IgD-negative memory B cell (primary cell): ENCODE data around the gene ARRB1. TPM values are rescaled to one million over a fixed set of nuclear protein-coding genes. Genes with fewer than 3 reads are reported as not detected.

Source experiments
- H3K27ac Mint-ChIP-seq, 3 donors: one replicate each; pipeline ENCODE4 v1.8.0; 2020 to 2022; ENCODE audit warnings: mild to moderate bottlenecking in 3 of 3, mixed read lengths in 3 of 3, moderate library complexity in 1 of 3
- H3K27me3 Mint-ChIP-seq: one replicate; pipeline ENCODE4 v1.8.0; 2021; ENCODE audit warnings: mixed read lengths
- H3K36me3 Mint-ChIP-seq: one replicate; pipeline ENCODE4 v1.8.0; 2020; ENCODE audit warnings: mild to moderate bottlenecking, mixed read lengths
- H3K4me1 Mint-ChIP-seq, 3 donors: one replicate each; pipeline ENCODE4 v1.8.0; 2020 to 2022; ENCODE audit warnings: mixed read lengths in 3 of 3, mild to moderate bottlenecking in 1 of 3
- H3K4me3 Mint-ChIP-seq, 4 donors: one replicate each; pipeline ENCODE4 v1.8.0; 2020 to 2022; ENCODE audit warnings: mild to moderate bottlenecking in 4 of 4, mixed read lengths in 4 of 4, moderate library complexity in 3 of 4
- H3K9me3 Mint-ChIP-seq, 3 donors: one replicate each; pipeline ENCODE4 v1.8.0; 2020 to 2021; ENCODE audit warnings: mixed read lengths in 3 of 3, mild to moderate bottlenecking in 1 of 3
- polyA plus RNA-seq: library from polyadenylated mRNA; unstranded; fragments of 300-500 nt; fragmentation: Illumina TruSeq; gene quantifications from one replicate; pipeline ENCODE4 v1.2.3, GENCODE V29; 2021

ARRB1 gene
- polyA plus RNA-seq, 1 donor from 2014 or later, result 3.0 TPM

DNA sequence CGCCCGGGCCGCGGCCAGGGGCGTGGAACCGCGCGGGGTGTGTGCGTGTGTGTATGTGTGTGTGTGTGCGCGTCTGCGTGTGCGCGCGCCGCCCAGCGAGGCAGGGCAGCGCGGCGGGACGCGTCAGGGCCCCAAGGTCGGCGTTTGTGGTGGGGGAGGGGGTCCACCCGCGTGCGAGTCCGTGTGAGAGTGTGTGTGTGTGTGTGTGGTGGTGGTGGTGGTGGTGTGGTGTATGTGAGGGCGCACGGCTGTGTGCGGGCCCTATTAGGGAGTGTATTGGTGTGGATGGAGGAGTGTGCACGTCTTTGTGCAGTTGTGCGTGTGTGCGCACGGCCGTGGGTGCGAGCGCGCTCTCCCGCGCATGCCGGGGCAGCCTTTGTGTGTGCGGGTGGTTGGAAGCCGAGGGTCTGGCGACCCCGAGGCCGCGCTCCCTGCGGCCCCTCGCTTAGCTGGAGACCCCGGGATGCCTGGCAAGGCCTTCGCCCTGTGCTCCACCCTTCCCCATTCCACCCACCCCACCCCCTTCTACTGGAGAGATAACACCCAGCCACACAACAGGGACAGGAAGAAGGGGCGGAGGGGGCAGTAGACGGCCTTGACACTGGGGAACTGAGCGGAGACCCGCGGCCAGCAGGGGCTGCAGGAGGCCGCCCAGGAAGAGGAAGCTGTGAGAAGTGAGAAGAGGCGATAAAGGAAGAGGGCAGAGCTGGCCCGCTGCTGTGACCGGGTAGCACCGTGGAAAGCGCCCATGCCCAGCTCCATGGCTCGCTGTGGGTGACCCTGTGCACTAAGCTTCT is 528 bp upstream of the ARRB1 start:
- no peaks in the 10 kb centered on the region for H3K36me3 Mint-ChIP-seq
- H3K4me3 Mint-ChIP-seq, result peak overlapping the region; percentile 84 to 91 (median 87)
- no peaks in the 10 kb centered on the region for H3K9me3 Mint-ChIP-seq
- peak overlapping the region in 2 of 3 donors; percentile 58 to 71 for H3K27ac Mint-ChIP-seq
- H3K27me3 Mint-ChIP-seq, result peaks cover 6% of the 10 kb centered on the region
- H3K4me1 Mint-ChIP-seq, result peaks cover 13 to 19% (median 14%) of the 10 kb centered on the region in 3 donors

DNA sequence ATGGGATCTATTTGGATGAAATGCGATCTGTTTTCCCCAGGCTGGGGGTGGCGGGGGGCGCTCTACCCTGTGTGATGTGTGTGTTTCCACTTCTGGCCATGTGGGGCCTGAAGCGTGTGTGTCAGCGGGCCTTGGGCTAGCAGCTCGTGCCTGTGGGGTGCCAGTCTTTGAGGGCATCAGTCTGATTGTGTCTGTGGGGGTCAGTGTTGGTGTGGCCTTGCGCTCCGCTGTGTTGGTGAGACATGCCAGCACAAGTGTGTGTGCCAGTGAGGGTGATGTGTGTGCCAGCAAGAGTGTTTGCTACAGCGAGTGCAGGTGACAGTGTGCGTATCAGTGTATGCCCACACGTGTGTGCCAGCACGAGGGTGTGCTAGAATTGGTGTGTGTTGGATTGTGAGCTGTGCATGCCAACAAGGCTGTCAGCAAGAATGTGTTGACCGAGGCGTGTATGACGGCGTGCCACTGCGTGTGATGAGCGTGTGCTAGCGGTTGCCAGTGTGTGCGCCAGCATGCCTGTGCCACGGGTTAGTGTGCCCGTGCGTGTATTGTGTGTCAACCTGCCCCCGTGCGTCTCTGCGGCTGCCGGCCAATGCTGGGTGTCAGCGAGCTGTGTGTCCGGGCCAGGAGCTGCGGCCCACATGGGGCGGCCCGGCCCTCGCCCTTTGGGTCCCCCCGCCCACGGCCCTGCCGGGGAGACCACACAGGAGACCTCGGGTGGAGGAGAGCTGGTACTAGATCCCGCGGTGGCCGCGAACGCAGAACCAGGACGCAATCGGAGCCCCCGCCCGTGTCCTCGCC is 519 bp downstream of the ARRB1 start:
- peaks cover 2% of the 10 kb centered on the region for H3K27me3 Mint-ChIP-seq
- peak overlapping the region; percentile 88 to 94 (median 90) for H3K4me3 Mint-ChIP-seq
- peak overlapping the region; percentile 47 to 89 (median 60) for H3K27ac Mint-ChIP-seq
- H3K36me3 Mint-ChIP-seq, result no peaks in the 10 kb centered on the region
- H3K4me1 Mint-ChIP-seq, result peaks cover 13 to 22% (median 15%) of the 10 kb centered on the region in 3 donors
- no peaks in the 10 kb centered on the region for H3K9me3 Mint-ChIP-seq

GRCh38 chr11:75350122-75350742 is 1.2 kb downstream of the ARRB1 start:
- H3K4me3 Mint-ChIP-seq, result peak overlapping the region; percentile 55 to 94 (median 76)
- peaks cover 13 to 23% (median 18%) of the 10 kb centered on the region in 3 donors for H3K4me1 Mint-ChIP-seq
- peaks cover 2% of the 10 kb centered on the region for H3K27me3 Mint-ChIP-seq
- H3K27ac Mint-ChIP-seq, result peak overlapping the region in 2 of 3 donors; percentile 47 to 60
- H3K36me3 Mint-ChIP-seq, result no peaks in the 10 kb centered on the region
- no peaks in the 10 kb centered on the region for H3K9me3 Mint-ChIP-seq

DNA sequence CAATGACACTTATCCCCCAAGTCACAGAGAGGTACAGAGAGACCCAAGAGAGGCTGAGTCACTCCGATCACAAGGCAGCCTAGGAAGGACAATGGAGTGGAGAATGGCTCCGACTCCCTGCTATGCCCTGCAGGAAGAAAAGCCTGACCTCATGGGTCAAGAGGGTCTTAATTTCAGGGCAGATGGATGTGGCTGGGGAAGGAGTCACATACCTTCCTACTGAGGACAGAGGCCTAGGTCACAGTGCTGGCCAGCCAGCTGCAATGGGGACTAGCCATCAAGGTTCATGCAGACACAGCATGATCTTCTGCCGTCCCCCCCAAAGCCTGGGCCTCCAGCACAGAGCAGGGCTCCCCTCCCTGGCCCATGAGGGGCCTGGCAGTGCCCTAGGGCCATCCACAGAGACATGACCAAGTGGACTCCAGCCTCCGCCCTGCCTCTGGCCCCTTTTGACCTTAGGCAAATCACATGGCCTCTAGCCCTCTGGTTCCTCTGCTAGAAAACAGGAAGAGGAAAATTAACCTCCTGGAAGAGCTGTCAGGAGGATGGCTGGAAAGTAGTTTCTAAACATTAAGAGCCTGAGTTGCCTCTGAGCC is 1.8 kb downstream of the ARRB1 start:
- Mint-ChIP-seq H3K36me3 (no peaks in the 10 kb centered on the region), H3K27me3 (peaks cover 2% of the 10 kb centered on the region), H3K4me1 (peaks cover 13 to 23% (median 18%) of the 10 kb centered on the region in 3 donors), H3K27ac (peak overlapping the region; percentile 39 to 60 (median 47)), H3K9me3 (no peaks in the 10 kb centered on the region), H3K4me3 (peak overlapping the region in 3 of 4 donors; percentile 56 to 88 (median 65))

DNA sequence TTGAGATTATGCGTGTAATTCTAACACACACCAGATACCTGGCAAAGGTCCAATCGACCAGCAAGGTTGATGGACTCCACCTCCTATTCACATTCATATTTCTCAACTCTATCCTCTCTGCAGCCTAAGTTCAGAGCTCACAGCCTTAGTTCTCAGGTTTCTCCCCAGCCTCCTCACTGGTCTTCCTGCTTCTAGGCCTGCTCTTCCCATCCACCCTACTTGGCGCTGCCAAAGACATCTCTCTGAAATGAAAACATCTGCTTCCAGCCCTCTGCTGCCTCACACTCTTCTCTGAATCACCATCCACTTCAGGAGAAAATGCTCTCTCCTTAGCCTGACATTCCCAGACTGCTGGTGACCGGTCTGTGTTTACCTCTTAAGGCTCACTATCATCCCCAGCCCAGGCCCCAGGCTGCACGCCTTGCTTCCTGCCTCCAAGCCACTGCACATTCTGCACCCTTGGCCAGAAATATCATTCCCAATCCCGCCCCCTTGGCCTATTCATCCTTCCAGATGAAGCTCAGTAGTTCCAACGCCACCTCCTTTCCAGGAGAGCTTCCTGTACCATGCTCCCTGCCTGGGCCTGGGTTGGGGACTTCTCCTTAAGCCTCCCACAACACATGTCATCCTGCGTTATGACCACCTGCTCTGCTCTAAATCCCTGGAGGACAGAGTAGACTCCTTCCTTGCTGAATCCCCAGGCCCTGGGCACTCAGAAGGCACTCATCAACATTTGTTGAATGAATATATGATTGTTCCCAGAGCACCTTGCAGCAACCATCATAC is 3.5 kb downstream of the ARRB1 start:
- Mint-ChIP-seq H3K27me3 (peaks cover 2% of the 10 kb centered on the region), H3K4me3 (no peak overlapping the region), H3K9me3 (no peaks in the 10 kb centered on the region), H3K27ac (peak overlapping the region in 1 of 3 donors; percentile 67), H3K36me3 (no peaks in the 10 kb centered on the region), H3K4me1 (peaks cover 11 to 26% (median 22%) of the 10 kb centered on the region in 3 donors)

- H3K4me1 Mint-ChIP-seq, result peaks cover 6 to 20% (median 19%) of the 10 kb centered on the region in 3 donors
- H3K27ac Mint-ChIP-seq, result no peak overlapping the region
- H3K27me3 Mint-ChIP-seq, result no peaks in the 10 kb centered on the region
- no peaks in the 10 kb centered on the region for H3K9me3 Mint-ChIP-seq
- H3K4me3 Mint-ChIP-seq, result no peak overlapping the region
- no peaks in the 10 kb centered on the region for H3K36me3 Mint-ChIP-seq
These were observed 4.4 kb downstream of the ARRB1 start for GRCh38 chr11:75346912-75347647.

DNA sequence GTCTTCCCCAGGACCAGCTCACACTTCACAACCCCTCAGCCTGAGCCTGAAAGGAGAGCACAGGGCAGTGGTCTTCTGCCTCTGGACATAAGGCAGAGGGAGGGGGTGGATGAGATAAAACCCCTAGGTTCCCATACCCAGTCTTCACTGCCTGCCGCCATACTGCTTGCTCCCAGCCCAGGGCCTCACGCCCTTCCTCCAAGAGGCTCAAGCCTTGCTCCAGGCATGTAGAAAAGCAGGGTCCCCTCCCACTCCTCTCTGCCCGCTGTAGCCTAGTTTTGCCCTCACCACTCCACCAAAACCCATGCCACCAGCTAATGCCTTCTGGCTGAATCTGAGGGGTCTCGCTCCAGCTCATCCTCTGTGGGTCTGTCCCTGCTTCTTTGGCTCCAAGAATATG is 5.2 kb downstream of the ARRB1 start:
- Mint-ChIP-seq H3K4me1 (peaks cover 6 to 22% (median 19%) of the 10 kb centered on the region in 3 donors), H3K27ac (peak overlapping the region; percentile 25 to 68 (median 61)), H3K9me3 (no peaks in the 10 kb centered on the region), H3K27me3 (no peaks in the 10 kb centered on the region), H3K4me3 (no peak overlapping the region), H3K36me3 (no peaks in the 10 kb centered on the region)

DNA sequence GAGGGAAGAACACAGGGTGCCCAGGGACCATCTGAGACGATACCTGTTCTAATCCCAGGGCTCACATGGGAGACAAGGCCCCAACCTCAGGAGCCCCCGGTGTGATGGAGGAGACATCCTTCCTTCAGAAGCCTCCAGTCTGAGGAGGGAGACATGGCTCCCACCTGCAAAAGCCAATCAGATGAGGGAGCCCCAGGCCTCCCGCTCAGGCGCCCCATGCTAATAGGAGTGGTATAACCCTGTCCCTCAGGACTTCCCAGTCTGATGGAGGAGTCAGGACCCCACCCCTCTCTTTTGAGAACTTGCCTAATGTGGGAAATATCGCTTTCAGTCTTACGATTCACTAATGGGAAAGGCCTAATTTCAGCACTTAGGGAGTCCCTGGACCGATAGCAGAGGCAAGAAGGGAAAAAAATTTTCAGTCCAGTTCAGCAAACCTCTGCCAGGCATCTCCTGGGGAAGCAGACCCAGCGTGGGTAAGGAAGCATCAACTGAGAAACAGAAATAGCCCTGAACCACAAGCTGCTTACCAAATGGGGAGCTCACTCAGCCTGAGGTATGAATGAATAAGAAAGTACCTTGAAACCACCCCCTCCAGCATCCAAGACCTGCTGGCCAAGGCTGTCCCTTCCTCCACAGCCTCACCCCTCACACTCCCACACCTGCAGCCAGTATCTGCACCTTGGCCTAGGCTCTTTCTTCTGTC is 5.9 kb downstream of the ARRB1 start:
- H3K4me3 Mint-ChIP-seq, result peak overlapping the region in 1 of 4 donors; percentile 20
- H3K27me3 Mint-ChIP-seq, result no peaks in the 10 kb centered on the region
- H3K36me3 Mint-ChIP-seq, result no peaks in the 10 kb centered on the region
- H3K9me3 Mint-ChIP-seq, result no peaks in the 10 kb centered on the region
- peak overlapping the region; percentile 25 to 68 (median 61) for H3K27ac Mint-ChIP-seq
- peaks cover 6 to 23% (median 14%) of the 10 kb centered on the region in 3 donors for H3K4me1 Mint-ChIP-seq

GRCh38 chr11:75344761-75345454 is 6.6 kb downstream of the ARRB1 start:
- H3K9me3 Mint-ChIP-seq, result no peaks in the 10 kb centered on the region
- H3K4me3 Mint-ChIP-seq, result no peak overlapping the region
- H3K27me3 Mint-ChIP-seq, result no peaks in the 10 kb centered on the region
- peaks cover 10 to 28% (median 18%) of the 10 kb centered on the region in 3 donors for H3K4me1 Mint-ChIP-seq
- no peak overlapping the region for H3K27ac Mint-ChIP-seq
- H3K36me3 Mint-ChIP-seq, result no peaks in the 10 kb centered on the region

- Mint-ChIP-seq H3K4me1 (peaks cover 11 to 35% (median 25%) of the 10 kb centered on the region in 3 donors), H3K36me3 (no peaks in the 10 kb centered on the region), H3K27ac (no peak overlapping the region), H3K27me3 (no peaks in the 10 kb centered on the region), H3K4me3 (no peak overlapping the region), H3K9me3 (no peaks in the 10 kb centered on the region)
These were observed 7.3 kb downstream of the ARRB1 start for GRCh38 chr11:75344186-75344585.

DNA sequence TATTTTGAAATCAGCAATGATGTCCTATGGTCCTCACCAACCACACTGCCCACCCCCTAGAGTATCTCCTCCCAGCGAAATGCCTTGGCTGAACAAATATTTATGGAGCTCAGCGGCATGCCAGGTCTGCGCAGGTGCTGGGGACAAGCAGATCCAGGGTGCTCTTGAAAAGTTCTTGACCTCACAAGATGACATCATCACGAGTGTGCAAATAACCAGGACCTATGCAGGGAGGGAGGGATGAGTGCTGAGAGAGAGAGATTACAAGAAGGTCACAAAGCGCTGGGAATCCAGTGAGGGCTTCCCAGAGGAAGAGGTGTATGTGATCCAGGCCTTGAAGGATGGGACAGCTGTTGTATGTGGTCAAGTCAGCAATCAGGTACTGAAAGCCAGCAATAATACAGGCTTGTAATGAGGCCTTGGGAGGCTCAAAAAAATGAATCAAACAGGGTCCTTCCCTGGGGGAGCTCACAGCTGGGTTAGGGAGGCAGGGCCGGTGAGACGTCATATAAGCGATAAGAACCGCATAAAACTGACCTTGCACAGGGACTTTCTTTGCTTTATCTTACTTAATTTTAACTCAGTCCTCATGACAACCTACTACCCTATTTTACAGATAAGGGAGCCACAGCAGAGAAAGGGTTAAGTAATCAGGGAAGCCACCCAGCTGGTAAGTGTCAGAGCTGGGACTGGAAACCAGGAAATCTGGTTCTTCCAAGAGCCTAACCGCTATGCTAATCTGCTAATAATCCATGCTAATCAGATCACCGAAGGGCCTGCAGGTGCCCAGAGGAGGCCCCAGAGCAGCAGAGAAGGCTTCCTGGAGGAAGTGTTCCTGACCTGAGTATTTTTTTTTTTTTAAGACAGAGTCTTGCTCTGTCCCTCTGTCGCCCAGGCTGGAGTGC is 8.2 kb downstream of the ARRB1 start:
- Mint-ChIP-seq H3K27ac (peak overlapping the region; percentile 18 to 81 (median 81)), H3K4me1 (peaks cover 11 to 38% (median 28%) of the 10 kb centered on the region in 3 donors), H3K36me3 (no peaks in the 10 kb centered on the region), H3K9me3 (no peaks in the 10 kb centered on the region), H3K27me3 (no peaks in the 10 kb centered on the region), H3K4me3 (no peak overlapping the region)
